ENCODE results near the gene DYNC2LI1. TPM values are rescaled to one million over a fixed set of nuclear protein-coding genes. Genes with fewer than 3 reads are reported as not detected.

DYNC2LI1 gene
- total RNA-seq, 1 donor from 2014 or later = 8.1 TPM

GRCh38 chr2:43840965-43841364 is 67.1 kb downstream of the DYNC2LI1 start:
- Histone ChIP-seq H3K36me3 (no peaks in the 10 kb centered on the region), H3K4me3 (no peak overlapping the region), H3K9me3 (replicated peaks) (no peaks in the 10 kb centered on the region), H3K27me3 (ENCODE audit: low read depth) (peaks cover 56% of the 10 kb centered on the region), H3K4me1 (no peaks in the 10 kb centered on the region), H3K27ac (replicated peaks) (no peak overlapping the region)
- intact Hi-C loops (cut with micrococcal nuclease) = no loop called here
- DNase-seq = no peak
- no peak for TF ChIP-seq CTCF (IDR thresholded peaks at IDR 0.05; ENCODE audit: borderline replicate concordance)

GRCh38 chr2:43841949-43842865 is 68.4 kb downstream of the DYNC2LI1 start:
- Histone ChIP-seq H3K27me3 (ENCODE audit: low read depth) (peaks cover 53% of the 10 kb centered on the region), H3K36me3 (no peaks in the 10 kb centered on the region), H3K4me3 (no peak overlapping the region), H3K27ac (replicated peaks) (no peak overlapping the region), H3K9me3 (replicated peaks) (no peaks in the 10 kb centered on the region), H3K4me1 (no peaks in the 10 kb centered on the region)
- no peak for DNase-seq
- no peak for TF ChIP-seq CTCF (IDR thresholded peaks at IDR 0.05; ENCODE audit: borderline replicate concordance)
- intact Hi-C loops (cut with micrococcal nuclease) = no loop called here

GRCh38 chr2:43842866-43843226 is 69.0 kb downstream of the DYNC2LI1 start:
- no peaks in the 10 kb centered on the region for H3K4me1 ChIP-seq
- peaks cover 57% of the 10 kb centered on the region for H3K27me3 ChIP-seq (ENCODE audit: low read depth)
- H3K27ac ChIP-seq (replicated peaks) = no peak overlapping the region
- H3K36me3 ChIP-seq = no peaks in the 10 kb centered on the region
- intact Hi-C loops (cut with micrococcal nuclease) = no loop called here
- H3K9me3 ChIP-seq (replicated peaks) = no peaks in the 10 kb centered on the region
- TF ChIP-seq CTCF (IDR thresholded peaks at IDR 0.05; ENCODE audit: borderline replicate concordance) = no peak
- H3K4me3 ChIP-seq = no peak overlapping the region
- no peak for DNase-seq

GRCh38 chr2:43845181-43845580 is 71.3 kb downstream of the DYNC2LI1 start:
- no peak overlapping the region for H3K4me3 ChIP-seq
- intact Hi-C loops (cut with micrococcal nuclease) = no loop called here
- no peak for TF ChIP-seq CTCF (IDR thresholded peaks at IDR 0.05; ENCODE audit: borderline replicate concordance)
- no peaks in the 10 kb centered on the region for H3K4me1 ChIP-seq
- no peaks in the 10 kb centered on the region for H3K9me3 ChIP-seq (replicated peaks)
- DNase-seq = no peak
- no peaks in the 10 kb centered on the region for H3K36me3 ChIP-seq
- no peak overlapping the region for H3K27ac ChIP-seq (replicated peaks)
- H3K27me3 ChIP-seq (ENCODE audit: low read depth) = peaks cover 56% of the 10 kb centered on the region

- Histone ChIP-seq H3K27me3 (ENCODE audit: low read depth) (peaks cover 57% of the 10 kb centered on the region), H3K27ac (replicated peaks) (no peak overlapping the region), H3K9me3 (replicated peaks) (no peaks in the 10 kb centered on the region), H3K4me3 (no peak overlapping the region), H3K36me3 (no peaks in the 10 kb centered on the region), H3K4me1 (no peaks in the 10 kb centered on the region)
- no peak for TF ChIP-seq CTCF (IDR thresholded peaks at IDR 0.05; ENCODE audit: borderline replicate concordance)
- intact Hi-C loops (cut with micrococcal nuclease) = no loop called here
- no peak for DNase-seq
These were observed 72.4 kb downstream of the DYNC2LI1 start for GRCh38 chr2:43846140-43846793.

Measured in left ventricle myocardium inferior (tissue), 1 donor.